ENCODE measurements around the gene SLC6A1.

The SLC6A1 gene

DNA sequence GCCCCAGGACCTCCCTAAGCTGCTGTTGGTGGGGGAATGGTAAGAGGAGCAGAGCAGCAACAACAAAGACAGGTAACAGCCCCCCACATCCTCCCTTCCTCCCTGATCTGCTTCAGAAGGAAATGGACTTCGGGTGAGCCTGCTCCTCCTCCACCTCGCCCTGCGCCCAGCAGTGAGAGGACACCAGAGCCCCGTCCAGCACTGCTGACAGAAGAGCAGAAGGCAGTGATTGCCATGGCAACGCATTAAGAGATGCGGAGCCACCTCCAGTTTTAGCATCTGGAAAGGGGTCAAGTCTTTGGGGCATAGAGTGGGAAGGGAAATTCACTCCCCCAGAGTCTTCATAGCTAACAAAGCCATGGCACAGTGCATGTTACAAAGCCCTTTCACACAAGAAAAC, 84.2 kb downstream of the SLC6A1 start:
- no peak for TF ChIP-seq CTCF (IDR thresholded peaks at IDR 0.05; ENCODE audit: poor library complexity, severe bottlenecking)
- H3K4me1 ChIP-seq (ENCODE audit: insufficient read depth, poor library complexity, severe bottlenecking): no peaks in the 10 kb centered on the region

DNA sequence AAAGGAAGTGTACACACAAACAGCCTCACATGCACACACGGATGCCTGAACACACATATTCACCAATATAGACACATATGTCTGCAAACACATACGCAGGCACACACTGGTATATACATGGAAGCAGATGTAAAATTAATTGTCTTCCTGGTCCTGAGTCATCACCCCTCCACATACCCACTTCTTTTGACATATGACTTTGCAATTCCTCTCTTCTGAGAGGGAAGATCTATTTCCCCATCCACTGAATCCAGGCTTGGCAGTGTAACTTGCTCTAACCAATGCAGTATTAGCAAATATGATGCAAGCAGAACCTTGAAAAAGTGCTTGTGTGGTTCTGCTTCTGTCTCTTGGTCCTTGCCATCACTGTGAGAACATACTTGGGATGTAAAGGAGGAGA, 84.9 kb downstream of the SLC6A1 start:
- no peak for DNase-seq (ENCODE audit: low spot score)
- H3K27ac ChIP-seq (ENCODE audit: poor library complexity, severe bottlenecking): no peak overlapping the region
- H3K9me3 ChIP-seq (ENCODE audit: severe bottlenecking): no peaks in the 10 kb centered on the region
- peak; percentile 41; the same call in 2 of the 3 replicates for ATAC-seq (ENCODE audit: low read depth)
- TF ChIP-seq CTCF (IDR thresholded peaks at IDR 0.05; ENCODE audit: poor library complexity, severe bottlenecking): no peak
- H3K4me3 ChIP-seq (ENCODE audit: severe bottlenecking): no peak overlapping the region
- no peaks in the 10 kb centered on the region for H3K36me3 ChIP-seq (ENCODE audit: low read depth)
- no peaks in the 10 kb centered on the region for H3K27me3 ChIP-seq (ENCODE audit: insufficient read depth, poor library complexity, severe bottlenecking)
- H3K4me1 ChIP-seq (ENCODE audit: insufficient read depth, poor library complexity, severe bottlenecking): no peaks in the 10 kb centered on the region

More for the DNA sequence above, 84.2 kb downstream of the SLC6A1 start:
- no peaks in the 10 kb centered on the region for H3K36me3 ChIP-seq (ENCODE audit: low read depth)
- H3K4me3 ChIP-seq (ENCODE audit: severe bottlenecking): no peak overlapping the region
- H3K9me3 ChIP-seq (ENCODE audit: severe bottlenecking): no peaks in the 10 kb centered on the region
- ATAC-seq (ENCODE audit: low read depth): no peak
- H3K27ac ChIP-seq (ENCODE audit: poor library complexity, severe bottlenecking): no peak overlapping the region
- H3K27me3 ChIP-seq (ENCODE audit: insufficient read depth, poor library complexity, severe bottlenecking): no peaks in the 10 kb centered on the region
- DNase-seq (ENCODE audit: low spot score): no peak

DNA sequence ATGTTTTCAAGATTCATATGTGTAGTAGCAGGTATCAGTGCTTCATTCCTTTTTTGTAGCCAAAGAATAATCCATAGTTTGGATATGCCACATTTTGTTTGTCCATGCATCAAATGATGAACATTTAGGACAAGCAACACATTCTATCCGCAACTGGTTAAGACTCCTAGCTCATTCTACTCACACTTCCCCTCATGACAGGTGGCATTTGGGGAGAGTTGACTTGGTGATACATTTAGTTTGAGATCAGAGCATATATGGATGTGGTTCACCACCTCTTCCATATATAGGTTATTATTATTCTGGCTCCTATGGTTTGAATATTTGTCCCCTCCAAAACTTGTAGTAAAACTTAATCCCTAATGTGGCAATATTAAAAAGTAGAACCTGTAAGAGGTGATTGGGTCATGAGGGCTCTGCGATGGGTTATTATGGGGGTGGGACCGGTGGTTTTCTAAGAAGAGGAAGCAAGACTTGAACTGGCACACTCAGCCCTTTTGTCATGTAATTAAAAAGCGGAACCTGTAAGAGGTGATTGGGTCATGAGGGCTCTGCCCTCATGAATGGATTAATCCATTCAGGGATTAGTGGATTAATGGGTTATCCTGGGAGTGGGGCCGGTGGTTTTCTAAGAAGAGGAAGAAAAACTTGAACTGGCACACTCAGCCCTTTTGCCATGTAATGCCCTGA, 86.4 kb downstream of the SLC6A1 start:
- Histone ChIP-seq H3K27ac (ENCODE audit: poor library complexity, severe bottlenecking) (no peak overlapping the region), H3K36me3 (ENCODE audit: low read depth) (no peaks in the 10 kb centered on the region), H3K27me3 (ENCODE audit: insufficient read depth, poor library complexity, severe bottlenecking) (no peaks in the 10 kb centered on the region), H3K9me3 (ENCODE audit: severe bottlenecking) (no peaks in the 10 kb centered on the region), H3K4me1 (ENCODE audit: insufficient read depth, poor library complexity, severe bottlenecking) (no peaks in the 10 kb centered on the region), H3K4me3 (ENCODE audit: severe bottlenecking) (no peak overlapping the region)
- no peak for TF ChIP-seq CTCF (IDR thresholded peaks at IDR 0.05; ENCODE audit: poor library complexity, severe bottlenecking)
- ATAC-seq (ENCODE audit: low read depth) (no peak), DNase-seq (ENCODE audit: low spot score) (no peak)

DNA sequence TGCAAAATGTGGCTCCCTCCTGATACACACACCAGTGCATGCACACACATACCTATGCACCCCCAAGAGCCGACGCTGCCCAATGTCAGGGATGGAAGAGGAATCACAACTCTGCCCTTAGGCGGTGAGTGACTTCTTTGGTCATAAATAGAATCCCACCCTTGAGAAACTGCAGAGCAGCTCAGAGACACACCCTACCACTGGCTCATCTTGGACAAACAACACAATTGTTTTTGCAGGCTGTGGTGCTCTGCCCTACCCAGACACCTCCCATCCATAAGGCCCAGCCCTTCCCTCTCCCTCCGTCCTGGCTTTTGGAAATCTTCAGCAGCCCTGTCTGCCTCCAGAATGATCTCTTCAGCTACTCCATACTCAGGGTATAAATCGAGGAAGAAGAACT, 87.9 kb downstream of the SLC6A1 start:
- no peaks in the 10 kb centered on the region for H3K9me3 ChIP-seq (ENCODE audit: severe bottlenecking)
- no peak overlapping the region for H3K27ac ChIP-seq (ENCODE audit: poor library complexity, severe bottlenecking)
- H3K27me3 ChIP-seq (ENCODE audit: insufficient read depth, poor library complexity, severe bottlenecking): no peaks in the 10 kb centered on the region
- ATAC-seq (ENCODE audit: low read depth): no peak
- no peaks in the 10 kb centered on the region for H3K36me3 ChIP-seq (ENCODE audit: low read depth)
- no peak for TF ChIP-seq CTCF (IDR thresholded peaks at IDR 0.05; ENCODE audit: poor library complexity, severe bottlenecking)
- no peaks in the 10 kb centered on the region for H3K4me1 ChIP-seq (ENCODE audit: insufficient read depth, poor library complexity, severe bottlenecking)
- no peak for DNase-seq (ENCODE audit: low spot score)
- no peak overlapping the region for H3K4me3 ChIP-seq (ENCODE audit: severe bottlenecking)

DNA sequence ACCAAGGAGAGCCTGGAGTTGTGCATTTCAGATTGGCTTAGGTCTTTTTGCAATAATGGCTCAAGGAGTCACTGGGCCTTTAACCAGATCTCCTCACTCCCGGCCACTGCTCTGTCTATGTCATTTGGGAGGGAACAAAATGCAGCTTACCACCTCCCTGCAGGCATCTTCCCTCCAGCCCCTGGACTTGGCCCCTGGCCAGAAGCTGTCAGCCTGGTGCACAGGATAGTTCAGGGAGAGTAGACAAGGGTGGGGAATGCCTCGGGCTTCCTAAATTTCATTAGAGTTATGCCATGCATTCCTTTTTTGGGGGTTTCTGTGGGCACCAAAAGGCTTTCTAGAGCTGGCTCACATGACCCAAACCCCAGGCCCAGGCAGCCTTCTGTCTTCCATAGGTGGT, 91.5 kb downstream of the SLC6A1 start:
- no peak for DNase-seq (ENCODE audit: low spot score)
- no peaks in the 10 kb centered on the region for H3K9me3 ChIP-seq (ENCODE audit: severe bottlenecking)
- no peak overlapping the region for H3K4me3 ChIP-seq (ENCODE audit: severe bottlenecking)
- TF ChIP-seq CTCF (IDR thresholded peaks at IDR 0.05; ENCODE audit: poor library complexity, severe bottlenecking): no peak
- no peak for ATAC-seq (ENCODE audit: low read depth)
- no peaks in the 10 kb centered on the region for H3K4me1 ChIP-seq (ENCODE audit: insufficient read depth, poor library complexity, severe bottlenecking)
- H3K27ac ChIP-seq (ENCODE audit: poor library complexity, severe bottlenecking): no peak overlapping the region
- H3K27me3 ChIP-seq (ENCODE audit: insufficient read depth, poor library complexity, severe bottlenecking): no peaks in the 10 kb centered on the region
- H3K36me3 ChIP-seq (ENCODE audit: low read depth): no peaks in the 10 kb centered on the region

Data from RWPE2 (cell line).